Liver (tissue), 9 donors: ENCODE results near the gene ADM5. TPM values are rescaled to one million over a fixed set of nuclear protein-coding genes. Genes with fewer than 3 reads are reported as not detected.
A peak's percentile ranks its signal among the peaks of the same experiment; 100 is the strongest.

Source experiments
- DNase-seq: peaks from one replicate; pipeline ENCODE4 v3.0.0-alpha.2; 2017; ENCODE audit warnings: low spot score
- H3K27ac ChIP-seq, 2 donors: one replicate each; pipeline ENCODE4 v1.7.0; 2013; ENCODE audit warnings: inconsistent platforms in 2 of 2, low read length in 2 of 2, control low read depth in 1 of 2, low read depth in 1 of 2, mild to moderate bottlenecking in 1 of 2
- H3K27me3 ChIP-seq, 4 donors: one replicate each; pipeline versions ENCODE4 v1.6.1 to v1.7.0; 2013; ENCODE audit warnings: low read length in 3 of 4, inconsistent platforms in 1 of 4, mild to moderate bottlenecking in 1 of 4, moderate library complexity in 1 of 4; ENCODE audit not compliant: control insufficient read depth in 4 of 4, insufficient read depth in 4 of 4
- H3K36me3 ChIP-seq, 4 donors: one replicate each; pipeline versions ENCODE4 v1.6.1 to v1.7.0; 2013; ENCODE audit warnings: low read length in 3 of 4, mild to moderate bottlenecking in 3 of 4, low read depth in 1 of 4, moderate library complexity in 1 of 4; ENCODE audit not compliant: control insufficient read depth in 4 of 4, insufficient read depth in 3 of 4
- H3K4me1 ChIP-seq, 4 donors: one replicate each; pipeline versions ENCODE4 v1.6.1 to v1.7.0; 2013; ENCODE audit warnings: low read length in 3 of 4, mild to moderate bottlenecking in 3 of 4, moderate library complexity in 1 of 4; ENCODE audit not compliant: control insufficient read depth in 4 of 4, insufficient read depth in 4 of 4
- H3K4me3 ChIP-seq, 3 donors: one replicate each; pipeline versions ENCODE4 v1.6.1 to v1.7.0; 2013; ENCODE audit warnings: low read length in 3 of 3, control low read depth in 1 of 3, low read depth in 1 of 3, mild to moderate bottlenecking in 1 of 3
- H3K9ac ChIP-seq, 2 donors: one replicate each; pipeline ENCODE4 v1.7.0; 2013; ENCODE audit warnings: low read length in 2 of 2, mild to moderate bottlenecking in 2 of 2, moderate library complexity in 2 of 2, control low read depth in 1 of 2, low read depth in 1 of 2
- H3K9me3 ChIP-seq, 4 donors: one replicate each; pipeline versions ENCODE4 v1.6.1 to v1.7.0; 2013; ENCODE audit warnings: low read length in 3 of 4; ENCODE audit not compliant: control insufficient read depth in 4 of 4
- FOXA1 ChIP-seq: IDR thresholded peaks from 2 replicates; pipeline ENCODE4 v1.6.1; 2016; ENCODE audit warnings: antibody characterized with exemption
- FOXA2 ChIP-seq: IDR thresholded peaks from 2 replicates; pipeline ENCODE4 v1.6.1; 2016; ENCODE audit warnings: antibody characterized with exemption
- GABPA ChIP-seq, 2 donors: IDR thresholded peaks in 1 of 2; conservative IDR thresholded peaks in 1 of 2; 2 replicates each; pipeline ENCODE4 v1.6.1; 2016; ENCODE audit warnings: antibody characterized with exemption in 2 of 2, mild to moderate bottlenecking in 1 of 2, moderate library complexity in 1 of 2
- RAD21 ChIP-seq, 2 donors: IDR thresholded peaks; 2 replicates each; pipeline ENCODE4 v1.6.1; 2016; ENCODE audit warnings: antibody characterized with exemption in 2 of 2, mild to moderate bottlenecking in 2 of 2
- WGBS: extraction: QIAGEN DNeasy Blood & Tissue Kit; methylation state at CpG from one replicate; pipeline ENCODE4 v1.1.7; 2013; 5-methylcytosine and 5-hydroxymethylcytosine counted together
- polyA plus RNA-seq, 2 donors: library from polyadenylated mRNA; stranded (reverse) in 1 of 2; unstranded in 1 of 2; fragments of 200-250 nt in 1 of 2; fragments of >200 nt in 1 of 2; fragmentation: Nextera tagmentation in 1 of 2; extraction: Ambion mirVana in 1 of 2; gene quantifications; one replicate each; pipeline versions ENCODE4 v1.2.1 to v1.2.3, GENCODE V29; 2013 to 2015
- total RNA-seq, 2 donors: library from RNA; depleted of rRNA; stranded (reverse); fragments of >200 nt; gene quantifications; one replicate each; pipeline ENCODE4 v1.2.3, GENCODE V29; 2014
- TF ChIP-seq, protein P1 (sequence below): fragments of 150-350 bp; IDR thresholded peaks from 2 replicates; pipeline ENCODE4 v1.5.1; 2017; ENCODE audit warnings: improper control_type of control experiment, low read depth, low read length; ENCODE audit not compliant: missing input control
- TF ChIP-seq, protein P2 (sequence below): IDR thresholded peaks from 2 replicates; pipeline ENCODE4 v1.6.1; 2016; ENCODE audit warnings: antibody characterized with exemption
- TF ChIP-seq, protein P3 (sequence below): IDR thresholded peaks from 2 replicates; pipeline ENCODE4 v1.6.1; 2016; ENCODE audit warnings: antibody characterized with exemption, mild to moderate bottlenecking
- donor health status: healthy.
- donor health status: healthy.
- donor health status: healthy.
- donor health status: healthy.
- donor health status: healthy.

Gene ADM5
- total and polyA plus RNA-seq, 4 donors: 0.11 to 0.84 (median 0.26) TPM

DNA sequence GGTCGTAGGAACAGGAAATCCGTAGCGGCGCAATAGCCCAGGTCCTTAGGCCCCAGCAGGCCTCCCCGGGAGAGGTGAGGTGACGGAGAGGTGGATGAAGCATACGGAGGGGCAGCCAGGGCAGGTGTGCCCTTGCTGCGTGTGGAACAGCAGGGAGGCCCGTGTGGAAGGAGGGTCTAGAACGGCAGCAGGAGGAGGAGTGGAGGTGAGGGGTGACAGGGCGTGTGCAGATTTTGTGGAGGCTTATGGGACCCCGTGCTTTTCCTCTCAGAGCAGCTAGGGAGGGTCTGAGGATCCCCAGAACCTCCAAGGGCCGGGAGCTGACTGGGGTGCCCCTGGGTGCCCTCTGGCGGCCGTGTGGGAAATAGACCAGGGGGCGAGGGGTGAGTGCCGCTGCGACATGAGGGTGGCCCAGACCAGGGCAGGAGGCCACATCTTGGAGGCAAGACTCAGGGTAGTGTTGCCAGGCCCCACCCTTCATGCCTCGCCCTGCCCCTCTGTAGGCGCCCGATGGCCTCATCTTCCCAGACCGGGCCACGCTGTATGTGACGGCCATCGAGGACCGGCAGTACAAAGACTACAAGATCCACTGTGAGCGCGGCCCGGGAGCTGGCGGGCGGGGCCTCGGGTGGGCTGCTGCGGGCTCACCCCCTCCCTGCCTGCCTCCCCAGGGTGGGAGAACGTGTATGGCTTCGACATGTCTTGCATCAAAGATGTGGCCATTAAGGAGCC lies 5.0 kb upstream of the ADM5 start:
- H3K4me1 ChIP-seq: peaks cover 2 to 31% (median 13%) of the 10 kb centered on the region in 4 donors
- no peak overlapping the region for H3K27ac ChIP-seq
- peaks cover 6 to 49% (median 16%) of the 10 kb centered on the region in 4 donors for H3K36me3 ChIP-seq
- no peak overlapping the region for H3K4me3 ChIP-seq
- DNase-seq: no peak
- TF ChIP-seq GABPA (IDR thresholded peaks at IDR 0.05 in 1 of 2, conservative IDR thresholded peaks at IDR 0.05 in 1 of 2) (no peak), FOXA2 (no peak)
- TF ChIP-seq, protein P1, sequence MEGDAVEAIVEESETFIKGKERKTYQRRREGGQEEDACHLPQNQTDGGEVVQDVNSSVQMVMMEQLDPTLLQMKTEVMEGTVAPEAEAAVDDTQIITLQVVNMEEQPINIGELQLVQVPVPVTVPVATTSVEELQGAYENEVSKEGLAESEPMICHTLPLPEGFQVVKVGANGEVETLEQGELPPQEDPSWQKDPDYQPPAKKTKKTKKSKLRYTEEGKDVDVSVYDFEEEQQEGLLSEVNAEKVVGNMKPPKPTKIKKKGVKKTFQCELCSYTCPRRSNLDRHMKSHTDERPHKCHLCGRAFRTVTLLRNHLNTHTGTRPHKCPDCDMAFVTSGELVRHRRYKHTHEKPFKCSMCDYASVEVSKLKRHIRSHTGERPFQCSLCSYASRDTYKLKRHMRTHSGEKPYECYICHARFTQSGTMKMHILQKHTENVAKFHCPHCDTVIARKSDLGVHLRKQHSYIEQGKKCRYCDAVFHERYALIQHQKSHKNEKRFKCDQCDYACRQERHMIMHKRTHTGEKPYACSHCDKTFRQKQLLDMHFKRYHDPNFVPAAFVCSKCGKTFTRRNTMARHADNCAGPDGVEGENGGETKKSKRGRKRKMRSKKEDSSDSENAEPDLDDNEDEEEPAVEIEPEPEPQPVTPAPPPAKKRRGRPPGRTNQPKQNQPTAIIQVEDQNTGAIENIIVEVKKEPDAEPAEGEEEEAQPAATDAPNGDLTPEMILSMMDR: peak; percentile 17
- TF ChIP-seq, protein P2, sequence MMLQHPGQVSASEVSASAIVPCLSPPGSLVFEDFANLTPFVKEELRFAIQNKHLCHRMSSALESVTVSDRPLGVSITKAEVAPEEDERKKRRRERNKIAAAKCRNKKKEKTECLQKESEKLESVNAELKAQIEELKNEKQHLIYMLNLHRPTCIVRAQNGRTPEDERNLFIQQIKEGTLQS: no peak
- no peak overlapping the region for H3K9ac ChIP-seq
- WGBS: 86% methylated on average over 35 of the region's 35 CpGs
- H3K9me3 ChIP-seq: no peaks in the 10 kb centered on the region
- no peaks in the 10 kb centered on the region for H3K27me3 ChIP-seq

DNA sequence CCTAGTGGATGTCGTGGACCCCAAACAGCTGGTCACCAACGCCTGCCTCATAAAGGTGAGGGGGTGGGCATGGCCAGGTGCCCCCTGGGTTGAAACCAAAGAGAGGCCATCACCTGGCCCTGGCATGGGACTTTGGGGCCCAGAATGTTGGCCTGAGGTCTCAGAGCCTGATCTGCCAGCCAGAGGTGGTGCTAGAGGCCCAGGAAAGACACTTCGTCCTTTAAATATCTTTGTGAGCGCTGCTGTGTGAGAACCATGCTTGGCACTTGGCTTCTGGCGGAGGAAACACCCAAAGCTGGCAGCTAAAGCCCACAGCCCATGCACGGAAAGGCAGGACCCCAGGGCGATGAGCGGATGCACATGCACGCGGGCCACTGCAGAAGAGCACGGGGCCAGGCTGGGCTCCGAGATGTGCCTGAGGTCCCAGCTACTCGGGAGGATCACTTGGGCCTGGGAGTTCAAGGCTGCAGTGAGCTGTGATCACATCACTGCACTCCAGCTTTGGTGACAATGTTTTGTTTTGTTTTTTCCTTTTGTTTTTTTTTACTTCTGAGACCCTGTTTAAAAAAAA lies 4.3 kb upstream of the ADM5 start:
- DNase-seq: no peak
- Histone ChIP-seq H3K4me1 (peaks cover 4 to 31% (median 17%) of the 10 kb centered on the region in 4 donors), H3K36me3 (peaks cover 6 to 49% (median 16%) of the 10 kb centered on the region in 4 donors)

More for the DNA sequence above, 4.3 kb upstream of the ADM5 start:
- H3K4me3 ChIP-seq: no peak overlapping the region
- H3K9ac ChIP-seq: no peak overlapping the region
- H3K27ac ChIP-seq: no peak overlapping the region
- H3K9me3 ChIP-seq: no peaks in the 10 kb centered on the region
- no peak for TF ChIP-seq RAD21 (IDR thresholded peaks at IDR 0.05)
- TF ChIP-seq, protein P3, sequence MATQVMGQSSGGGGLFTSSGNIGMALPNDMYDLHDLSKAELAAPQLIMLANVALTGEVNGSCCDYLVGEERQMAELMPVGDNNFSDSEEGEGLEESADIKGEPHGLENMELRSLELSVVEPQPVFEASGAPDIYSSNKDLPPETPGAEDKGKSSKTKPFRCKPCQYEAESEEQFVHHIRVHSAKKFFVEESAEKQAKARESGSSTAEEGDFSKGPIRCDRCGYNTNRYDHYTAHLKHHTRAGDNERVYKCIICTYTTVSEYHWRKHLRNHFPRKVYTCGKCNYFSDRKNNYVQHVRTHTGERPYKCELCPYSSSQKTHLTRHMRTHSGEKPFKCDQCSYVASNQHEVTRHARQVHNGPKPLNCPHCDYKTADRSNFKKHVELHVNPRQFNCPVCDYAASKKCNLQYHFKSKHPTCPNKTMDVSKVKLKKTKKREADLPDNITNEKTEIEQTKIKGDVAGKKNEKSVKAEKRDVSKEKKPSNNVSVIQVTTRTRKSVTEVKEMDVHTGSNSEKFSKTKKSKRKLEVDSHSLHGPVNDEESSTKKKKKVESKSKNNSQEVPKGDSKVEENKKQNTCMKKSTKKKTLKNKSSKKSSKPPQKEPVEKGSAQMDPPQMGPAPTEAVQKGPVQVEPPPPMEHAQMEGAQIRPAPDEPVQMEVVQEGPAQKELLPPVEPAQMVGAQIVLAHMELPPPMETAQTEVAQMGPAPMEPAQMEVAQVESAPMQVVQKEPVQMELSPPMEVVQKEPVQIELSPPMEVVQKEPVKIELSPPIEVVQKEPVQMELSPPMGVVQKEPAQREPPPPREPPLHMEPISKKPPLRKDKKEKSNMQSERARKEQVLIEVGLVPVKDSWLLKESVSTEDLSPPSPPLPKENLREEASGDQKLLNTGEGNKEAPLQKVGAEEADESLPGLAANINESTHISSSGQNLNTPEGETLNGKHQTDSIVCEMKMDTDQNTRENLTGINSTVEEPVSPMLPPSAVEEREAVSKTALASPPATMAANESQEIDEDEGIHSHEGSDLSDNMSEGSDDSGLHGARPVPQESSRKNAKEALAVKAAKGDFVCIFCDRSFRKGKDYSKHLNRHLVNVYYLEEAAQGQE: no peak
- no peak for TF ChIP-seq FOXA1
- TF ChIP-seq, protein P2: no peak
- 93% methylated on average over 13 of the region's 13 CpGs for WGBS
- no peaks in the 10 kb centered on the region for H3K27me3 ChIP-seq
